HEK293T (cell line): ENCODE measurements around the gene CACNG8.

Experiments used
- CTCF ChIA-PET: fragments of 350-600 bp; formaldehyde crosslinking; extraction: SDS; loops from one replicate; lab custom pipeline; 2021; ENCODE audit warnings: antibody characterized with exemption, inconsistent platforms; lab: Yijun Ruan, JAX
- POLR2A ChIA-PET: fragments of 350-600 bp; formaldehyde crosslinking; extraction: SDS; loops from one replicate; lab custom pipeline; 2020; ENCODE audit warnings: antibody characterized with exemption, inconsistent platforms; lab: Yijun Ruan, JAX
- DNase-seq: peaks from one replicate; pipeline ENCODE4 v3.0.0; 2012; ENCODE audit warnings: mixed read lengths; ENCODE audit errors: extremely low spot score
- ARNT ChIP-seq: fragments of 450-650 bp; IDR thresholded peaks from 2 replicates; pipeline ENCODE4 v1.6.1; 2017; ENCODE audit warnings: mild to moderate bottlenecking
- BHLHE40 ChIP-seq: fragments of 450-650 bp; IDR thresholded peaks from 2 replicates; pipeline ENCODE4 v1.6.1; 2016; ENCODE audit warnings: mild to moderate bottlenecking, moderate library complexity, borderline replicate concordance
- CTBP1 ChIP-seq: fragments of 450-650 bp; IDR thresholded peaks from 2 replicates; pipeline ENCODE4 v1.6.1; 2016; ENCODE audit warnings: borderline replicate concordance
- ELF4 ChIP-seq: fragments of 450-650 bp; IDR thresholded peaks from 2 replicates; pipeline ENCODE4 v1.6.1; 2017; ENCODE audit warnings: antibody characterized with exemption
- FOXA1 ChIP-seq: fragments of 450-650 bp; IDR thresholded peaks from 2 replicates; pipeline ENCODE4 v1.6.1; 2016; ENCODE audit warnings: mild to moderate bottlenecking
- FOXK2 ChIP-seq: fragments of 450-650 bp; IDR thresholded peaks from 2 replicates; pipeline ENCODE4 v1.6.1; 2016; ENCODE audit warnings: mild to moderate bottlenecking
- FOXM1 ChIP-seq: fragments of 450-650 bp; IDR thresholded peaks from 2 replicates; pipeline ENCODE4 v1.6.1; 2017; ENCODE audit warnings: mild to moderate bottlenecking, borderline replicate concordance
- HDGF ChIP-seq: fragments of 450-650 bp; IDR thresholded peaks from 2 replicates; pipeline ENCODE4 v1.6.1; 2017; ENCODE audit warnings: antibody characterized with exemption, borderline replicate concordance
- L3MBTL2 ChIP-seq: fragments of 450-650 bp; conservative IDR thresholded peaks from 2 replicates; pipeline ENCODE4 v1.6.1; 2016; ENCODE audit warnings: mild to moderate bottlenecking
- LEF1 ChIP-seq: fragments of 450-650 bp; IDR thresholded peaks from 2 replicates; pipeline ENCODE4 v1.6.1; 2017; ENCODE audit warnings: mild to moderate bottlenecking, borderline replicate concordance
- NFRKB ChIP-seq: fragments of 450-650 bp; IDR thresholded peaks from 2 replicates; pipeline ENCODE4 v1.6.1; 2016; ENCODE audit warnings: mild to moderate bottlenecking, moderate library complexity
- SP1 ChIP-seq: fragments of 450-650 bp; IDR thresholded peaks from 2 replicates; pipeline ENCODE4 v1.6.1; 2017
- SUZ12 ChIP-seq: fragments of 450-650 bp; IDR thresholded peaks from 2 replicates; pipeline ENCODE4 v1.6.1; 2016; ENCODE audit warnings: mild to moderate bottlenecking
- TARDBP ChIP-seq: fragments of 450-650 bp; IDR thresholded peaks from 2 replicates; pipeline ENCODE4 v1.6.1; 2016
- ZNF384 ChIP-seq: fragments of 450-650 bp; IDR thresholded peaks from 2 replicates; pipeline ENCODE4 v1.6.1; 2016
- TF ChIP-seq, protein P1 (sequence below): fragments of 450-650 bp; IDR thresholded peaks from 2 replicates; pipeline ENCODE4 v1.6.1; 2016

Gene CACNG8

GRCh38 chr19:53993448-53993847 lies 30.7 kb downstream of the CACNG8 start:
- no peak for TF ChIP-seq BHLHE40
- TF ChIP-seq FOXM1, result no peak
- TF ChIP-seq ELF4, result no peak
- TF ChIP-seq ARNT, result no peak
- TF ChIP-seq LEF1, result no peak
- no peak for TF ChIP-seq SP1
- TF ChIP-seq FOXK2, result no peak
- no peak for TF ChIP-seq NFRKB
- no peak for TF ChIP-seq TARDBP
- no peak for TF ChIP-seq HDGF
- no peak for TF ChIP-seq ZNF384
- TF ChIP-seq SUZ12, result no peak
- TF ChIP-seq, protein P1, sequence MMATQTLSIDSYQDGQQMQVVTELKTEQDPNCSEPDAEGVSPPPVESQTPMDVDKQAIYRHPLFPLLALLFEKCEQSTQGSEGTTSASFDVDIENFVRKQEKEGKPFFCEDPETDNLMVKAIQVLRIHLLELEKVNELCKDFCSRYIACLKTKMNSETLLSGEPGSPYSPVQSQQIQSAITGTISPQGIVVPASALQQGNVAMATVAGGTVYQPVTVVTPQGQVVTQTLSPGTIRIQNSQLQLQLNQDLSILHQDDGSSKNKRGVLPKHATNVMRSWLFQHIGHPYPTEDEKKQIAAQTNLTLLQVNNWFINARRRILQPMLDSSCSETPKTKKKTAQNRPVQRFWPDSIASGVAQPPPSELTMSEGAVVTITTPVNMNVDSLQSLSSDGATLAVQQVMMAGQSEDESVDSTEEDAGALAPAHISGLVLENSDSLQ, result no peak
- DNase-seq, result no peak
- CTCF ChIA-PET, result no interaction called here
- POLR2A ChIA-PET, result interaction anchor here (3.2 kb wide), 1 partner anchor 13 kb away, joined by 18 read pairs; no protein-coding TSS in a partner anchor

DNA sequence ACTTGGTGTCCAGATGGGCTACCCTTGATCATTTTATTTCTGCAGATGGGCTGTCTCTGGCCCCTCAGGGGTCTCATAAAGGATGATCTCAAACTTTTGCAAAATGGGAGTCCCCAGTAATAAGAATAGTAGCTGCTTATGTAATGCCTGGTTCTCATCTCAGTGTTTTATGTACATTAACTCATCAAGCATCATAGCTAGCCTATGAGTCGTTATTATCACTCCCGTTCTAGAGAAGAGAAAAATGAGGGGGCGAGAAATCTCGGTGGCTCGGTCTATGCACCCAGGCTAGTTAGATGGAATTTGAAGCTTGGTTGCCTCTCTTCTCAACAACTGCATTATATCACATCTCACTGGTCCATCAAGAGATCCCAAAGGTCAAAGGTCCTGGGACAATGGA lies 32.1 kb downstream of the CACNG8 start:
- DNase-seq, result no peak
- POLR2A ChIA-PET, result no interaction called here
- CTCF ChIA-PET, result no interaction called here
- TF ChIP-seq FOXK2 (no peak), NFRKB (no peak)

GRCh38 chr19:53998223-53998622 lies 35.5 kb downstream of the CACNG8 start:
- TF ChIP-seq L3MBTL2, result no peak
- TF ChIP-seq FOXM1, result no peak
- no peak for TF ChIP-seq BHLHE40
- no peak for TF ChIP-seq ARNT
- TF ChIP-seq TARDBP, result no peak
- TF ChIP-seq LEF1, result no peak
- no peak for TF ChIP-seq HDGF
- no peak for TF ChIP-seq SP1
- no peak for TF ChIP-seq NFRKB
- no peak for TF ChIP-seq FOXA1
- TF ChIP-seq, protein P1, result no peak
- no peak for TF ChIP-seq ZNF384
- no peak for TF ChIP-seq CTBP1
- no peak for TF ChIP-seq SUZ12
- TF ChIP-seq FOXK2, result no peak
- TF ChIP-seq ELF4, result no peak
- CTCF ChIA-PET, result no interaction called here
- POLR2A ChIA-PET, result interaction anchor here (1.9 kb wide), 1 partner anchor 18 kb away, joined by 7 read pairs; no protein-coding TSS in a partner anchor
- DNase-seq, result no peak

DNA sequence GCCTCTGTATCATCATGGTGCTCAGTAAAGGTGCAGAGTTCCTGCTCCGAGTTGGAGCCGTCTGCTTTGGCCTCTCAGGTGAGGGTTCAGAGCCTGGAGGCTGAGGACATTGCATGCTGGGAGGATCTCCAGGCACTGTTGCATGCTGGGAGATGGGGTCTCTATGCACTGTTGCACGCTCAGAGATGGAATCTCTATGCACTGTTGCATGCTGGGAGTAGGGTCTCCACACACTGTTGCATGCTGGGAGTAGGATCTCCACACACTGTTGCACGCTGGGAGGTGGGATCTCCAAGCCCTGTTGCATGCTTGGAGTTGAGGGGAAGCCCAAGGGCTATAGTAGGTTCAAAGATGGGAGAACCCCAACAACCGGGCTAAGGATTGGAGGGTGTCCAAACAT lies 37.0 kb downstream of the CACNG8 start:
- CTCF ChIA-PET, result no interaction called here
- POLR2A ChIA-PET, result no interaction called here
- TF ChIP-seq FOXM1 (no peak), ARNT (no peak), SP1 (no peak), L3MBTL2 (no peak), HDGF (no peak), CTBP1 (no peak), NFRKB (no peak), ELF4 (no peak)
- no peak for DNase-seq

GRCh38 chr19:54001496-54001895 lies 38.8 kb downstream of the CACNG8 start:
- CTCF ChIA-PET, result no interaction called here
- TF ChIP-seq ARNT (no peak), LEF1 (no peak), HDGF (no peak), ZNF384 (no peak), SUZ12 (no peak), TARDBP (no peak)
- TF ChIP-seq, protein P1, result no peak
- DNase-seq, result no peak
- POLR2A ChIA-PET, result interaction anchor here (1.5 kb wide), 1 partner anchor 21 kb away, joined by 5 read pairs; no protein-coding TSS in a partner anchor

GRCh38 chr19:54002495-54003315 lies 40.0 kb downstream of the CACNG8 start:
- POLR2A ChIA-PET, result interaction anchor here (1.5 kb wide), 1 partner anchor 23 kb away, joined by 5 read pairs; no protein-coding TSS in a partner anchor
- no peak for DNase-seq
- CTCF ChIA-PET, result interaction anchor here (0.6 kb wide), 1 partner anchor 19 kb away, joined by 4 read pairs; no protein-coding TSS in a partner anchor
- no peak for TF ChIP-seq FOXM1
- no peak for TF ChIP-seq ELF4
- TF ChIP-seq SP1, result no peak
- TF ChIP-seq FOXK2, result no peak
- no peak for TF ChIP-seq NFRKB
- no peak for TF ChIP-seq FOXA1
- no peak for TF ChIP-seq ZNF384
- no peak for TF ChIP-seq SUZ12
- TF ChIP-seq ARNT, result no peak
- no peak for TF ChIP-seq TARDBP
- no peak for TF ChIP-seq BHLHE40
- TF ChIP-seq HDGF, result no peak
- no peak for TF ChIP-seq CTBP1
- TF ChIP-seq LEF1, result no peak
- no peak for TF ChIP-seq L3MBTL2
- TF ChIP-seq, protein P1, result no peak
